Heart right ventricle (tissue), 16 donors: ENCODE results near the gene PEMT. TPM values are rescaled to one million over a fixed set of nuclear protein-coding genes. Genes with fewer than 3 reads are reported as not detected.

Experiments
- ATAC-seq, 8 donors: fragments of 200-7000 bp; cut with Tn5 transposase; one replicate each; pipeline ENCODE4 v1.9.1; 2020; ENCODE audit warnings: mild to moderate bottlenecking in 8 of 8, moderate library complexity in 8 of 8, moderate number of reproducible peaks in 1 of 8
- DNase-seq, 2 donors: peaks; one replicate each; pipeline ENCODE4 v3.0.0-alpha.2; 2020
- H3K27ac ChIP-seq, 10 donors: fragments of 200-600 bp; sonication (generic) in 2 of 10; one replicate each; pipeline versions ENCODE4 v1.5.0 to v1.8.0; 2020 to 2022; ENCODE audit warnings: mild to moderate bottlenecking in 3 of 10
- H3K27me3 ChIP-seq, 7 donors: fragments of 200-600 bp; one replicate each; pipeline ENCODE4 v1.8.0; 2021 to 2022; ENCODE audit warnings: mild to moderate bottlenecking in 2 of 7
- H3K36me3 ChIP-seq, 9 donors: fragments of 200-600 bp; sonication (generic) in 1 of 9; one replicate each; pipeline versions ENCODE4 v1.5.0 to v1.8.0; 2020 to 2022; ENCODE audit warnings: mild to moderate bottlenecking in 2 of 9
- H3K4me1 ChIP-seq, 9 donors: fragments of 200-600 bp; sonication (generic) in 1 of 9; one replicate each; pipeline versions ENCODE4 v1.5.0 to v1.8.0; 2020 to 2022; ENCODE audit warnings: mild to moderate bottlenecking in 4 of 9
- H3K4me3 ChIP-seq, 10 donors: fragments of 200-600 bp; sonication (generic) in 2 of 10; one replicate each; pipeline versions ENCODE4 v1.5.0 to v1.8.0; 2020 to 2022; ENCODE audit warnings: mild to moderate bottlenecking in 7 of 10, moderate library complexity in 2 of 10
- H3K9me3 ChIP-seq, 11 donors: fragments of 200-600 bp in 10 of 11; sonication (generic) in 2 of 11; one replicate each; pipeline versions ENCODE4 v1.5.0 to v1.8.0; 2013 to 2022; ENCODE audit warnings: mild to moderate bottlenecking in 2 of 11, control low read depth in 1 of 11, moderate library complexity in 1 of 11
- WGBS, 2 donors: extraction: QIAGEN DNeasy Blood & Tissue Kit; methylation state at CpG; one replicate each; pipeline ENCODE4 v1.1.7; 2013; ENCODE audit warnings: inconsistent platforms in 1 of 2; 5-methylcytosine and 5-hydroxymethylcytosine counted together
- intact Hi-C, 10 donors: fragments of 100-400 bp; cut with DNase I; formaldehyde crosslinking; loops; one replicate each; pipeline versions ENCODE4 v1.11.1 to v1.14.2; 2022
- polyA plus RNA-seq, 2 donors: library from polyadenylated mRNA; stranded (reverse); fragments of 200-250 nt; gene quantifications; one replicate each; pipeline ENCODE4 v1.2.3, GENCODE V29; 2013
- total RNA-seq, 10 donors: library from RNA; stranded (reverse); fragmentation: NEBNext Ultra II Directional in 3 of 10; extraction: Animal tissue kit (Norgen Biotek cat#: 25700) in 3 of 10; gene quantifications; one replicate each; pipeline versions ENCODE4 v1.2.1 to v1.2.4, GENCODE V29; 2021 to 2023
- TF ChIP-seq, protein P1 (sequence below), 9 donors: fragments of 200-600 bp; sonication (generic) in 2 of 9; IDR thresholded peaks; one replicate each; pipeline versions ENCODE4 v1.5.0 to v1.8.0; 2021 to 2022; ENCODE audit warnings: antibody characterized with exemption in 9 of 9, mild to moderate bottlenecking in 5 of 9, moderate library complexity in 1 of 9
- donor health status: Arrhythmogenic right ventricular cardiomyopathy.
- donor health status: ischemic (EF 13 %, LVEDD 7.1; RV severe dilation, severe dysfunction).
- donor health status: healthy with polysubstance abuse.
- donor health status: DM: no; HTN: yes; CAD: no.
- donor health status: DM: no; HTN: no; CAD: no.
- donor health status: ischemic (EF 25% LVEDD 6.9; RV normal size, moderate dysfunction).
- donor health status: ischemic (EF 25% LVEDD 5.7; RV mildly dilated, moderate dysfunction).
- donor health status: healthy.
- donor health status: DM: yes; HTN: yes; CAD: no.
- donor health status: Ischemic cardiomyopathy.
- donor health status: ischemic (EF 35%, LVEDD 5.7; RV mildly dilated, moderate dysfunction).
- donor health status: nonischemic (EF 11% LVEDD 7.7; RV severe dilation, severe dysfunction).
- donor health status: DM: yes; HTN: yes; CAD: no.
- donor health status: PGD.
- donor health status: ischemic (EF 29% LVEDD 5.4; RV normal size, mild dysfunction).
- donor health status: nonischemic (EF 23%, LVEDD 6.1; RV moderate dilation, normal function).

The PEMT gene
- total and polyA plus RNA-seq, 12 donors = 13.5 to 55.2 (median 22.0) TPM

DNA sequence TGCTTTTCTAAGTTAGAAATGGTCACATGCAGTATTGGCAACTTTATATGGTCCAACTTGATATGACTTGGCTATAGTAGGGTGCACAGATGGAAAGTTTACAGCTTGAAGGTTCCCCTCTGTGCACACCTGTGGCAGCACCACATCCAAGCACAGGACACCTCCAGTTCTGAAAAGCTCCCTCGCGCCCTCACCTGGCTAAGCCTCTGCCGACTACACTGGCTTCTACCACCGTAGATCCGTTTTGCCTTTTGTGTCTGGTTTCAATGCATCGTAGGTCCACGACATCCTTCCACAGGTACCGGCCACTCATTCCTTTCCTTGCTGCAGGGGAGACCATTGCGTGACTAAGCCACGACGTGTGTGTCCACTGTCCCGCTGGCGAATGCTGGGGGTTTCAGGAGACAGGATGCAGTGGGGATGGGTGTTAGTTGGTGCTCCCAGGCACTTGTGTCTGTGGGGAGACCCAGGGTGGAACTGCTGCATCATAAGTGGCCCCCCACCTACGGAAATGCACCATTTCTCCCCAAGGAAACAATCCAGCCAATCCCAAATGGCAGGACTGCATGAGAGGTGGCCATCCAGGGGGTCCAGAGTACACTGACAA, 90.4 kb downstream of the PEMT start:
- peaks cover 0 to 10% (median 6%) of the 10 kb centered on the region in 9 donors for H3K4me1 ChIP-seq
- H3K4me3 ChIP-seq = no peak overlapping the region
- no peak overlapping the region for H3K27ac ChIP-seq
- TF ChIP-seq, protein P1, sequence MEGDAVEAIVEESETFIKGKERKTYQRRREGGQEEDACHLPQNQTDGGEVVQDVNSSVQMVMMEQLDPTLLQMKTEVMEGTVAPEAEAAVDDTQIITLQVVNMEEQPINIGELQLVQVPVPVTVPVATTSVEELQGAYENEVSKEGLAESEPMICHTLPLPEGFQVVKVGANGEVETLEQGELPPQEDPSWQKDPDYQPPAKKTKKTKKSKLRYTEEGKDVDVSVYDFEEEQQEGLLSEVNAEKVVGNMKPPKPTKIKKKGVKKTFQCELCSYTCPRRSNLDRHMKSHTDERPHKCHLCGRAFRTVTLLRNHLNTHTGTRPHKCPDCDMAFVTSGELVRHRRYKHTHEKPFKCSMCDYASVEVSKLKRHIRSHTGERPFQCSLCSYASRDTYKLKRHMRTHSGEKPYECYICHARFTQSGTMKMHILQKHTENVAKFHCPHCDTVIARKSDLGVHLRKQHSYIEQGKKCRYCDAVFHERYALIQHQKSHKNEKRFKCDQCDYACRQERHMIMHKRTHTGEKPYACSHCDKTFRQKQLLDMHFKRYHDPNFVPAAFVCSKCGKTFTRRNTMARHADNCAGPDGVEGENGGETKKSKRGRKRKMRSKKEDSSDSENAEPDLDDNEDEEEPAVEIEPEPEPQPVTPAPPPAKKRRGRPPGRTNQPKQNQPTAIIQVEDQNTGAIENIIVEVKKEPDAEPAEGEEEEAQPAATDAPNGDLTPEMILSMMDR (IDR thresholded peaks at IDR 0.05) = peak in 1 of 9 donors; percentile 21
- H3K27me3 ChIP-seq = peaks cover 0 to 4% (median 0%) of the 10 kb centered on the region in 7 donors
- no peaks in the 10 kb centered on the region for H3K9me3 ChIP-seq
- H3K36me3 ChIP-seq = no peaks in the 10 kb centered on the region
- 76 to 77% methylated on average over 14 of the region's 14 CpGs for WGBS, 2 donors
- intact Hi-C loops = loop anchor here in 1 of 10 donors (10.0 kb wide), 1 partner anchor 134 kb away; no protein-coding TSS in a partner anchor
- DNase-seq = no peak
- ATAC-seq = no peak

GRCh38 chr17:17499402-17500145, 91.9 kb downstream of the PEMT start:
- Histone ChIP-seq H3K4me3 (no peak overlapping the region), H3K27me3 (peaks cover 0 to 19% (median 0%) of the 10 kb centered on the region in 7 donors), H3K36me3 (no peaks in the 10 kb centered on the region), H3K4me1 (peaks cover 9 to 24% (median 21%) of the 10 kb centered on the region in 9 donors), H3K27ac (no peak overlapping the region), H3K9me3 (no peaks in the 10 kb centered on the region)
- ATAC-seq (no peak), DNase-seq (no peak)
- intact Hi-C loops = loop anchor here in 9 of 10 donors (2.0 to 10.0 kb wide), 10 partner anchors 69 to 145 kb away; no protein-coding TSS in a partner anchor
- TF ChIP-seq, protein P1 (IDR thresholded peaks at IDR 0.05) = no peak
- WGBS, 2 donors = 89% methylated on average over 17 of the region's 17 CpGs

DNA sequence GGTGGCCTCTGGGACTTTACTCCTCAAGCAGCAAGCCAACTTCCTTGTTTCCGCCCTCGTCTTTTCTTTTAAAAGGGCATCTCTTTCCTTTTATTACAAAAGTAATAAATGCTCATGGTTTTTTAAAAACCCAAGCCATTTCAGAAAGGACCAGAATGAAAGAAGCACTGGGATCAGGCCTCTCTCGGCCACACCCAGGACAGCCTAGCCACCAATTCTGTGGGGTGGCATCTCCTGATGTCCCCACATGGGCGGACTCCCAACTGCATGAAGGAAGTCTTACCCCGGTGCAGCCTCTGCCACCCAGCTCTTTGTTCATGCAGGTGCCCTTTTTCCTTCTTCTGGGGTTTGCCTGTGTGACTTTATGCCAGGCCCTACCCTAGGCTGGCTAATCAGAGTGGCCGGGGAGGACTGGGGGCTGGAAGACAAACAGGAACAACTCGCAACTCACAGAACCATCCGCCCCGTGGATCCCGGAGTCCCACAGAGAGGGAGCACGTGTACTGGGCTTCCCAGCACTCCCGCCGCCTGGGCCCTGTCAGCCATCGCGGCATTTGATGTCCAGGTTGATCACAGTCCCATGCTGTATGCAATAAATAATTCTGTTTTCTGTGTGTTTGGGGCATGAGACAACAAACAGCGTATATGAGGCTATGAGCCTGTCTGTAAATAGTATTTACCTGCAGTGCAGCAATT, 92.8 kb downstream of the PEMT start:
- no peaks in the 10 kb centered on the region for H3K9me3 ChIP-seq
- peaks cover 9 to 31% (median 27%) of the 10 kb centered on the region in 9 donors for H3K4me1 ChIP-seq
- ATAC-seq (no peak), DNase-seq (no peak)
- H3K27me3 ChIP-seq = peaks cover 0 to 22% (median 0%) of the 10 kb centered on the region in 7 donors
- no peak overlapping the region for H3K4me3 ChIP-seq
- intact Hi-C loops = loop anchor here in 9 of 10 donors (2.0 to 10.0 kb wide), 9 partner anchors 70 to 146 kb away; no protein-coding TSS in a partner anchor
- H3K36me3 ChIP-seq = no peaks in the 10 kb centered on the region
- no peak overlapping the region for H3K27ac ChIP-seq
- TF ChIP-seq, protein P1 (IDR thresholded peaks at IDR 0.05) = no peak
- 90 to 91% methylated on average over 16 of the region's 16 CpGs for WGBS, 2 donors
